HCT116 (cell line): ENCODE results near the gene TMEM219. TPM values are rescaled to one million over a fixed set of nuclear protein-coding genes. Genes with fewer than 3 reads are reported as not detected.

Experiments
- ATAC-seq: fragments of 200-7000 bp; cut with Tn5 transposase; 2 replicates; pipeline ENCODE4 v1.9.1; 2020; ENCODE audit warnings: mild to moderate bottlenecking, moderate library complexity
- BruUV-seq: library from RNA; stranded (reverse); fragments of 400-500 nt; replicated peaks from 2 replicates; lab custom pipeline; 2021; lab: Mats Ljungman, UMichigan
- CTCF ChIA-PET: fragments of 300-600 bp; sonication (Branson Sonifier 250); formaldehyde crosslinking; loops from one replicate; lab custom pipeline; 2021; ENCODE audit warnings: antibody characterized with exemption; lab: Charles Lee
- POLR2A ChIA-PET: fragments of 300-600, 350-600 bp; sonication (Branson Sonifier 250); formaldehyde crosslinking; loops from one replicate; lab custom pipeline; 2021; ENCODE audit warnings: antibody characterized with exemption; lab: Charles Lee
- RAD21 ChIA-PET, 2 experiments: fragments of 300-600 bp; sonication (Branson Sonifier 250); formaldehyde crosslinking; loops; one replicate each; lab custom pipeline; 2023; ENCODE audit warnings: low total read pairs in 2 of 2; ENCODE audit not compliant: uncharacterized antibody in 2 of 2, unreplicated experiment in 2 of 2, low non-redundant PET in 1 of 2; lab: Charles Lee
- DNase-seq: peaks from one replicate; pipeline ENCODE4 v3.0.0-alpha.2; 2010; ENCODE audit warnings: low read depth, low spot score
- H2AFZ ChIP-seq: fragments of 200-600 bp; shearing (Covaris generic), sonication (generic); 2 replicates; pipeline ENCODE4 v1.6.1; 2017; ENCODE audit warnings: low read depth, mixed run types, mixed read lengths, antibody characterized with exemption, low read length; ENCODE audit not compliant: poor library complexity, severe bottlenecking
- H3K27ac ChIP-seq: 2 replicates; pipeline ENCODE4 v1.5.1; 2012; ENCODE audit warnings: low read depth, low read length
- H3K27me3 ChIP-seq: fragments of 200-600 bp; sonication (generic); 2 replicates; pipeline ENCODE4 v1.6.1; 2016; ENCODE audit warnings: mixed run types, low read length, mixed read lengths; ENCODE audit not compliant: insufficient read depth
- H3K36me3 ChIP-seq, 2 experiments: fragments of 200-500 bp in 1 of 2; fragments of 200-600 bp in 1 of 2; sonication (Bioruptor generic) in 1 of 2; sonication (generic) in 1 of 2; 2 replicates each; pipeline versions ENCODE4 v1.5.1 to v1.6.1; 2014 to 2016; ENCODE audit warnings: low read length in 2 of 2, inconsistent platforms in 1 of 2, mixed read lengths in 1 of 2, mixed run types in 1 of 2; ENCODE audit not compliant: insufficient read depth in 2 of 2, control insufficient read depth in 1 of 2
- H3K4me1 ChIP-seq, 2 experiments: fragments of 200-600 bp in 1 of 2; sonication (generic) in 1 of 2; 2 replicates each; pipeline versions ENCODE4 v1.5.1 to v1.6.1; 2012 to 2017; ENCODE audit warnings: low read length in 2 of 2, inconsistent platforms in 1 of 2, mild to moderate bottlenecking in 1 of 2, mixed read lengths in 1 of 2, mixed run types in 1 of 2, moderate library complexity in 1 of 2; ENCODE audit not compliant: insufficient read depth in 2 of 2, control insufficient read depth in 1 of 2
- H3K4me2 ChIP-seq: fragments of 200-600 bp; sonication (generic); 2 replicates; pipeline ENCODE4 v1.6.1; 2017; ENCODE audit warnings: mixed run types, low read length, mixed read lengths
- H3K4me3 ChIP-seq, 2 experiments: fragments of 200-600 bp in 1 of 2; sonication (generic) in 1 of 2; replicated peaks in 1 of 2; 2 replicates each; pipeline ENCODE4 v1.5.1; 2011 to 2016; ENCODE audit warnings: low read length in 2 of 2, control low read depth in 1 of 2, low read depth in 1 of 2, mild to moderate bottlenecking in 1 of 2, mixed read lengths in 1 of 2, mixed run types in 1 of 2
- H3K79me2 ChIP-seq: fragments of 200-600 bp; sonication (generic); 2 replicates; pipeline ENCODE4 v1.6.1; 2017; ENCODE audit warnings: mild to moderate bottlenecking, mixed run types, low read length, moderate library complexity, mixed read lengths; ENCODE audit not compliant: insufficient read depth
- H3K9ac ChIP-seq: fragments of 200-600 bp; sonication (generic); 2 replicates; pipeline ENCODE4 v1.6.1; 2016; ENCODE audit warnings: low read length, mixed read lengths
- H3K9me2 ChIP-seq: fragments of 200-600 bp; sonication (generic), shearing (Covaris generic); 2 replicates; pipeline ENCODE4 v1.6.1; 2017; ENCODE audit warnings: mixed run types, mild to moderate bottlenecking, moderate library complexity; ENCODE audit not compliant: insufficient read depth
- H3K9me3 ChIP-seq, 2 experiments: fragments of 200-500 bp in 1 of 2; fragments of 200-600 bp in 1 of 2; sonication (Bioruptor generic) in 1 of 2; sonication (generic) in 1 of 2; 2 replicates each; pipeline ENCODE4 v1.6.1; 2014 to 2017; ENCODE audit warnings: low read length in 2 of 2, mixed read lengths in 2 of 2, inconsistent platforms in 1 of 2, low read depth in 1 of 2, mild to moderate bottlenecking in 1 of 2, mixed run types in 1 of 2, moderate library complexity in 1 of 2; ENCODE audit not compliant: control insufficient read depth in 1 of 2, insufficient read depth in 1 of 2
- H4K20me1 ChIP-seq: fragments of 200-600 bp; sonication (generic), shearing (Covaris generic); 2 replicates; pipeline ENCODE4 v1.6.1; 2017; ENCODE audit warnings: mixed run types, mild to moderate bottlenecking, moderate library complexity; ENCODE audit not compliant: insufficient read depth
- ATF3 ChIP-seq: IDR thresholded peaks from 2 replicates; pipeline ENCODE4 v1.6.1; 2012
- CBX3 ChIP-seq: IDR thresholded peaks from 2 replicates; pipeline ENCODE4 v1.6.1; 2012; ENCODE audit warnings: low read depth
- CEBPB ChIP-seq: IDR thresholded peaks from 2 replicates; pipeline ENCODE4 v1.6.1; 2012; ENCODE audit warnings: low read depth
- CTCF ChIP-seq, 3 experiments: fragments of 200-600 bp in 1 of 3; sonication (generic) in 1 of 3; IDR thresholded peaks in 2 of 3; conservative IDR thresholded peaks in 1 of 3; 2 replicates each; pipeline ENCODE4 v1.5.1; 2012 to 2017; ENCODE audit warnings: low read depth in 2 of 3, low read length in 2 of 3, antibody characterized with exemption in 1 of 3, borderline replicate concordance in 1 of 3, control low read depth in 1 of 3, mild to moderate bottlenecking in 1 of 3, mixed read lengths in 1 of 3, mixed run types in 1 of 3, moderate library complexity in 1 of 3; ENCODE audit not compliant: insufficient read depth in 1 of 3
- EGR1 ChIP-seq: IDR thresholded peaks from 2 replicates; pipeline ENCODE4 v1.6.1; 2012; ENCODE audit warnings: low read depth
- ELF1 ChIP-seq: IDR thresholded peaks from 2 replicates; pipeline ENCODE4 v1.6.1; 2012; ENCODE audit warnings: low read depth, borderline replicate concordance
- EZH2 ChIP-seq: fragments of 200-600 bp; sonication (generic); IDR thresholded peaks from 2 replicates; pipeline ENCODE4 v1.6.1; 2017; ENCODE audit warnings: antibody characterized with exemption, mixed run types
- EZH2phosphoT487 ChIP-seq: fragments of 200-600 bp; IDR thresholded peaks from 2 replicates; pipeline ENCODE4 v1.6.1; 2018; ENCODE audit warnings: antibody characterized with exemption, borderline replicate concordance
- FOSL1 ChIP-seq: IDR thresholded peaks from 2 replicates; pipeline ENCODE4 v1.6.1; 2012; ENCODE audit warnings: low read depth
- JUND ChIP-seq: IDR thresholded peaks from 2 replicates; pipeline ENCODE4 v1.6.1; 2012
- MAX ChIP-seq: IDR thresholded peaks from 2 replicates; pipeline ENCODE4 v1.6.1; 2012
- POLR2AphosphoS5 ChIP-seq: IDR thresholded peaks from 2 replicates; pipeline ENCODE4 v1.6.1; 2011; ENCODE audit warnings: mild to moderate bottlenecking, low read depth, low read length, moderate library complexity
- SIN3A ChIP-seq: IDR thresholded peaks from 2 replicates; pipeline ENCODE4 v1.6.1; 2012; ENCODE audit warnings: low read depth
- SP1 ChIP-seq: IDR thresholded peaks from 2 replicates; pipeline ENCODE4 v1.6.1; 2012; ENCODE audit warnings: low read depth
- SRF ChIP-seq: IDR thresholded peaks from 2 replicates; pipeline ENCODE4 v1.6.1; 2012; ENCODE audit warnings: low read depth
- TCF7L2 ChIP-seq: IDR thresholded peaks from 2 replicates; pipeline ENCODE4 v1.7.0; 2011; ENCODE audit warnings: borderline replicate concordance, inconsistent platforms; ENCODE audit not compliant: insufficient read depth, insufficient read length; ENCODE audit errors: extremely low read depth
- YY1 ChIP-seq: IDR thresholded peaks from 2 replicates; pipeline ENCODE4 v1.6.1; 2011; ENCODE audit warnings: low read length, low read depth, moderate library complexity, mild to moderate bottlenecking; ENCODE audit not compliant: insufficient replicate concordance; ENCODE audit errors: extremely low read depth
- ZFX ChIP-seq: fragments of 450-650 bp; IDR thresholded peaks from 2 replicates; pipeline ENCODE4 v1.6.1; 2017
- ZNF274 ChIP-seq: fragments of 200-500 bp; sonication (Bioruptor generic); IDR thresholded peaks from 2 replicates; pipeline ENCODE4 v1.6.1; 2014; ENCODE audit warnings: mild to moderate bottlenecking, low read depth, low read length, inconsistent platforms
- intact Hi-C: fragments of 100-400 bp; cut with micrococcal nuclease; formaldehyde crosslinking; loops from 2 replicates; pipeline ENCODE4 v1.10.0; 2022
- total RNA-seq: library from RNA; stranded (reverse); gene quantifications from one replicate; pipeline ENCODE4 v1.2.1, GENCODE V29; 2021; ENCODE audit not compliant: unreplicated experiment

Gene TMEM219
- total RNA-seq, 1 experiment from 2014 or later = 75.5 TPM

GRCh38 chr16:30004424-30004776, 42.5 kb downstream of the TMEM219 start:
- Histone ChIP-seq H3K9ac (no peak overlapping the region), H3K36me3 (peaks cover 0 to 4% of the 10 kb centered on the region in 2 experiments; a peak in 2 of 4 replicates), H3K27ac (no peak overlapping the region; the same call in 1 of the 2 replicates), H4K20me1 (no peaks in the 10 kb centered on the region), H3K9me3 (no peaks in the 10 kb centered on the region), H3K4me1 (no peaks in the 10 kb centered on the region), H3K4me2 (no peak overlapping the region), H3K4me3 (no peak overlapping the region), H3K9me2 (no peaks in the 10 kb centered on the region), H2AFZ (no peak overlapping the region), H3K79me2 (no peaks in the 10 kb centered on the region), H3K27me3 (no peaks in the 10 kb centered on the region)
- ChIA-PET RAD21 (no interaction called here), CTCF (no interaction called here), POLR2A (no interaction called here)
- TF ChIP-seq SIN3A (no peak), ATF3 (no peak), EGR1 (no peak), SP1 (no peak), CBX3 (no peak), ZFX (no peak), POLR2AphosphoS5 (no peak), ZNF274 (no peak), ELF1 (no peak), EZH2 (no peak), CTCF (IDR thresholded peaks at IDR 0.05 in 2 of 3, conservative IDR thresholded peaks at IDR 0.05 in 1 of 3; ENCODE audit: borderline replicate concordance in 1 of 3, insufficient read depth in 1 of 3, low read depth in 2 of 3, low read length in 2 of 3) (no peak), SRF (no peak), TCF7L2 (no peak), YY1 (no peak), EZH2phosphoT487 (no peak), JUND (no peak), MAX (no peak), CEBPB (no peak), FOSL1 (no peak)
- no TSS peak for BruUV-seq
- DNase-seq = no peak
- intact Hi-C loops = no loop called here
- no peak for ATAC-seq
